H9 (cell line): ENCODE measurements around the gene MYO7B. TPM values are rescaled to one million over a fixed set of nuclear protein-coding genes. Genes with fewer than 3 reads are reported as not detected.

Experiments used
- DNase-seq: peaks from one replicate; pipeline ENCODE4 v3.0.0-alpha.2; 2017
- H2AFZ ChIP-seq: one replicate; pipeline ENCODE4 v1.6.1; 2013; ENCODE audit warnings: mild to moderate bottlenecking, low read length, control low read depth, moderate library complexity
- H2AK5ac ChIP-seq: 2 replicates; pipeline ENCODE4 v1.6.1; 2013; ENCODE audit warnings: low read length, control low read depth, mixed read lengths; ENCODE audit not compliant: insufficient read length
- H2BK120ac ChIP-seq: one replicate; pipeline ENCODE4 v1.6.1; 2013; ENCODE audit warnings: low read depth, mild to moderate bottlenecking, low read length, control low read depth, inconsistent platforms; ENCODE audit not compliant: poor library complexity, severe bottlenecking
- H2BK12ac ChIP-seq: 2 replicates; pipeline ENCODE4 v1.6.1; 2013; ENCODE audit warnings: low read length, control low read depth, mixed read lengths, low read depth; ENCODE audit not compliant: insufficient read length
- H2BK15ac ChIP-seq: 2 replicates; pipeline ENCODE4 v1.6.1; 2013; ENCODE audit warnings: low read depth, low read length, control low read depth
- H2BK20ac ChIP-seq: one replicate; pipeline ENCODE4 v1.6.1; 2013; ENCODE audit warnings: low read depth, mild to moderate bottlenecking, low read length, control low read depth, inconsistent platforms; ENCODE audit not compliant: poor library complexity, severe bottlenecking
- H2BK5ac ChIP-seq: 2 replicates; pipeline ENCODE4 v1.6.1; 2013; ENCODE audit warnings: low read length, control low read depth, mixed read lengths; ENCODE audit not compliant: insufficient read length
- H3K14ac ChIP-seq: 2 replicates; pipeline ENCODE4 v1.6.1; 2013; ENCODE audit warnings: low read length, control low read depth; ENCODE audit not compliant: insufficient read depth
- H3K18ac ChIP-seq: 2 replicates; pipeline ENCODE4 v1.6.1; 2013; ENCODE audit warnings: low read depth, mild to moderate bottlenecking, mixed read lengths, low read length, control low read depth; ENCODE audit not compliant: insufficient read length
- H3K23ac ChIP-seq: 2 replicates; pipeline ENCODE4 v1.6.1; 2013; ENCODE audit warnings: low read length, control low read depth, mixed read lengths, low read depth; ENCODE audit not compliant: insufficient read length
- H3K23me2 ChIP-seq: 2 replicates; pipeline ENCODE4 v1.6.1; 2013; ENCODE audit warnings: low read depth, mild to moderate bottlenecking, mixed read lengths, low read length, control low read depth; ENCODE audit not compliant: insufficient read length, poor library complexity, severe bottlenecking
- H3K27ac ChIP-seq: 2 replicates; pipeline ENCODE4 v1.5.1; 2013; ENCODE audit warnings: low read length, control low read depth, mixed read lengths, low read depth; ENCODE audit not compliant: insufficient read length
- H3K27me3 ChIP-seq: 2 replicates; pipeline ENCODE4 v1.6.1; 2013; ENCODE audit warnings: low read length, control low read depth, inconsistent platforms; ENCODE audit not compliant: insufficient read depth
- H3K4ac ChIP-seq: 2 replicates; pipeline ENCODE4 v1.6.1; 2013; ENCODE audit warnings: low read depth, mild to moderate bottlenecking, control low read depth, inconsistent platforms, low read length, moderate library complexity
- H3K4me1 ChIP-seq: 2 replicates; pipeline ENCODE4 v1.6.1; 2013; ENCODE audit warnings: low read length, control low read depth, inconsistent platforms; ENCODE audit not compliant: insufficient read depth
- H3K4me2 ChIP-seq: 2 replicates; pipeline ENCODE4 v1.6.1; 2013; ENCODE audit warnings: low read length, control low read depth, mixed read lengths; ENCODE audit not compliant: insufficient read length, insufficient read depth
- H3K56ac ChIP-seq: 2 replicates; pipeline ENCODE4 v1.6.1; 2013; ENCODE audit warnings: low read depth, mild to moderate bottlenecking, mixed read lengths, low read length, control low read depth; ENCODE audit not compliant: insufficient read length
- H3K79me1 ChIP-seq: 2 replicates; pipeline ENCODE4 v1.6.1; 2013; ENCODE audit warnings: low read depth, mild to moderate bottlenecking, moderate library complexity, low read length, control low read depth, inconsistent platforms; ENCODE audit not compliant: insufficient read depth, poor library complexity, severe bottlenecking
- H3K79me2 ChIP-seq: 2 replicates; pipeline ENCODE4 v1.6.1; 2013; ENCODE audit warnings: low read length, control low read depth, inconsistent platforms; ENCODE audit not compliant: insufficient read depth
- H3K9ac ChIP-seq: 2 replicates; pipeline ENCODE4 v1.6.1; 2013; ENCODE audit warnings: low read length, control low read depth, mixed read lengths; ENCODE audit not compliant: insufficient read length; ENCODE audit errors: extremely low read depth
- H3K9me3 ChIP-seq: one replicate; pipeline ENCODE4 v1.6.1; 2013; ENCODE audit warnings: low read depth, low read length, inconsistent platforms; ENCODE audit not compliant: control insufficient read depth
- H3T11ph ChIP-seq: one replicate; pipeline ENCODE4 v1.6.1; 2013; ENCODE audit warnings: mild to moderate bottlenecking, low read length, control low read depth, inconsistent platforms
- H4K20me1 ChIP-seq: one replicate; pipeline ENCODE4 v1.6.1; 2013; ENCODE audit not compliant: control insufficient read depth, insufficient read length, insufficient read depth
- H4K5ac ChIP-seq: 2 replicates; pipeline ENCODE4 v1.6.1; 2013; ENCODE audit warnings: low read depth, mild to moderate bottlenecking, mixed read lengths, low read length, control low read depth; ENCODE audit not compliant: insufficient read length
- H4K8ac ChIP-seq: replicated peaks from 2 replicates; pipeline ENCODE4 v1.6.1; 2013; ENCODE audit warnings: low read length, control low read depth, mixed read lengths, low read depth; ENCODE audit not compliant: insufficient read length
- H4K91ac ChIP-seq: 2 replicates; pipeline ENCODE4 v1.6.1; 2013; ENCODE audit warnings: low read depth, mild to moderate bottlenecking, moderate library complexity, mixed read lengths, low read length, control low read depth; ENCODE audit not compliant: insufficient read length
- H3K27ac Mint-ChIP-seq, 3 experiments: 2 replicates in 2 of 3; 3 replicates in 1 of 3; pipeline ENCODE4 v1.8.0; 2020 to 2021; ENCODE audit warnings: mixed read lengths in 3 of 3, mild to moderate bottlenecking in 1 of 3, moderate library complexity in 1 of 3
- H3K27me3 Mint-ChIP-seq: 2 replicates; pipeline ENCODE4 v1.8.0; 2021; ENCODE audit warnings: low read depth, mild to moderate bottlenecking, moderate library complexity, mixed read lengths
- H3K36me3 Mint-ChIP-seq, 3 experiments: 2 replicates in 2 of 3; 3 replicates in 1 of 3; pipeline ENCODE4 v1.8.0; 2020 to 2021; ENCODE audit warnings: low read depth in 3 of 3, mixed read lengths in 3 of 3; ENCODE audit not compliant: insufficient read depth in 1 of 3
- H3K4me1 Mint-ChIP-seq, 2 experiments: 2 replicates each; pipeline ENCODE4 v1.8.0; 2020; ENCODE audit warnings: mixed read lengths in 2 of 2
- H3K4me3 Mint-ChIP-seq, 2 experiments: 2 replicates in 1 of 2; 3 replicates in 1 of 2; pipeline ENCODE4 v1.8.0; 2020 to 2021; ENCODE audit warnings: mild to moderate bottlenecking in 2 of 2, mixed read lengths in 2 of 2, moderate library complexity in 1 of 2
- H3K9me3 Mint-ChIP-seq, 2 experiments: 2 replicates in 1 of 2; 3 replicates in 1 of 2; pipeline ENCODE4 v1.8.0; 2020; ENCODE audit warnings: mild to moderate bottlenecking in 2 of 2, mixed read lengths in 2 of 2, moderate library complexity in 1 of 2
- WGBS: extraction: QIAGEN DNeasy Blood & Tissue Kit; methylation state at CpG from one replicate; pipeline ENCODE4 v1.1.7; 2013; ENCODE audit warnings: missing lambda C conversion rate, low lambda C conversion rate, mixed read lengths; ENCODE audit not compliant: insufficient read length; ENCODE audit errors: extremely low coverage; 5-methylcytosine and 5-hydroxymethylcytosine counted together
- long read RNA-seq: library from polyadenylated mRNA; unstranded; transcript quantifications from one replicate; pipeline ENCODE4 v2.0.0, GENCODE V29; 2020
- total RNA-seq: library from RNA; stranded (reverse); gene quantifications from 2 replicates; pipeline ENCODE4 v1.2.1, GENCODE V29; 2021
- TF ChIP-seq, protein P1 (sequence below): fragments of 200-600 bp; sonication (generic); conservative IDR thresholded peaks from 3 replicates; pipeline ENCODE4 v1.8.0; 2021; ENCODE audit warnings: antibody characterized with exemption, mild to moderate bottlenecking

MYO7B gene
- not detected in 2 replicates for total RNA-seq
- long read RNA-seq, result 0 reads

DNA sequence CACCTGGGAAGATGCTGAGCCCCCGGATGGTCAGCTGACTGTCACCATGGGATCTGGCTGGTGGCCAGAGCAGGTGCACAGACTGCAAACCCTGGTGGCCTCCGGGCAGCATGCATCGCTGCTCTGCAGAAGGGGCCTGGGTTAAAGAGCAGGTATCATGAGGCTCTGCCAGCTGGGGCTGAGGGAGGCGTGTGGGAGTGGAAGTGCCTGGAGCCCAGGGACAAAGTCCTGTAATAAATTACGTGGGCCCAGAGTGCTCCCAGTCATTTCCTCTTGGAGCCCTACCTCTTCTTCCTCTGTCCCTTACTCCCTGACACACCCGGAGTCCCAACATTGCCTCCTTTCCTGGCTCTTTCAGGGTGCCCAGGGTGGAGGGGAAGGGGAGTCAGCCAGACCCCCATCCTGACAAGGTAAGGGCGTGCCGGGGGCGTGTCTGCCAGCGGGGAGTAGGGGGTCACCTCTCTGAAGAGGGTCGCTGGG lies at the start of gene MYO7B:
Gene MYO7B (plus strand): TSS at position 262 of the 480 bp plus-strand sequence. CDS start 24,040 bp downstream, outside the sequence.
- Histone ChIP-seq H3K4me2 (no peak within 1 kb of the TSS), H3T11ph (no peak within 1 kb of the TSS), H3K23ac (no peak within 1 kb of the TSS), H3K27me3 (no peaks in the 10 kb centered on the region), H3K79me1 (no peaks in the 10 kb centered on the region), H3K18ac (no peak within 1 kb of the TSS), H3K79me2 (no peaks in the 10 kb centered on the region), H3K9ac (no peak within 1 kb of the TSS), H4K91ac (no peak within 1 kb of the TSS), H2BK5ac (no peak within 1 kb of the TSS), H2BK15ac (no peak within 1 kb of the TSS), H2AFZ (no peak within 1 kb of the TSS), H4K5ac (no peak within 1 kb of the TSS), H3K4ac (no peak within 1 kb of the TSS), H2BK12ac (no peak within 1 kb of the TSS), H2BK120ac (no peak within 1 kb of the TSS), H3K23me2 (no peaks in the 10 kb centered on the region), H2BK20ac (no peak within 1 kb of the TSS), H4K20me1 (no peaks in the 10 kb centered on the region), H3K9me3 (no peaks in the 10 kb centered on the region), H4K8ac (no peak within 1 kb of the TSS), H3K14ac (no peak within 1 kb of the TSS), H3K27ac (no peak within 1 kb of the TSS), H2AK5ac (no peak within 1 kb of the TSS), H3K4me1 (no peaks in the 10 kb centered on the region), H3K56ac (no peak within 1 kb of the TSS)
- Mint-ChIP-seq H3K27ac (no peak within 1 kb of the TSS; a peak in 1 of 7 replicates), H3K4me3 (no peak within 1 kb of the TSS), H3K36me3 (no peaks in the 10 kb centered on the region), H3K27me3 (peaks cover 32% of the 10 kb centered on the region), H3K9me3 (no peaks in the 10 kb centered on the region; a peak in 1 of 5 replicates), H3K4me1 (no peaks in the 10 kb centered on the region)
- TF ChIP-seq, protein P1, sequence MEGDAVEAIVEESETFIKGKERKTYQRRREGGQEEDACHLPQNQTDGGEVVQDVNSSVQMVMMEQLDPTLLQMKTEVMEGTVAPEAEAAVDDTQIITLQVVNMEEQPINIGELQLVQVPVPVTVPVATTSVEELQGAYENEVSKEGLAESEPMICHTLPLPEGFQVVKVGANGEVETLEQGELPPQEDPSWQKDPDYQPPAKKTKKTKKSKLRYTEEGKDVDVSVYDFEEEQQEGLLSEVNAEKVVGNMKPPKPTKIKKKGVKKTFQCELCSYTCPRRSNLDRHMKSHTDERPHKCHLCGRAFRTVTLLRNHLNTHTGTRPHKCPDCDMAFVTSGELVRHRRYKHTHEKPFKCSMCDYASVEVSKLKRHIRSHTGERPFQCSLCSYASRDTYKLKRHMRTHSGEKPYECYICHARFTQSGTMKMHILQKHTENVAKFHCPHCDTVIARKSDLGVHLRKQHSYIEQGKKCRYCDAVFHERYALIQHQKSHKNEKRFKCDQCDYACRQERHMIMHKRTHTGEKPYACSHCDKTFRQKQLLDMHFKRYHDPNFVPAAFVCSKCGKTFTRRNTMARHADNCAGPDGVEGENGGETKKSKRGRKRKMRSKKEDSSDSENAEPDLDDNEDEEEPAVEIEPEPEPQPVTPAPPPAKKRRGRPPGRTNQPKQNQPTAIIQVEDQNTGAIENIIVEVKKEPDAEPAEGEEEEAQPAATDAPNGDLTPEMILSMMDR, result no peak
- WGBS, result no CpG with 5 or more reads among the region's 11 CpGs
- DNase-seq, result no peak
